Gastroesophageal sphincter (tissue), 4 donors: ENCODE measurements around the gene MAGEC2. TPM values are rescaled to one million over a fixed set of nuclear protein-coding genes. Genes with fewer than 3 reads are reported as not detected.

ENCODE experiments used
- ATAC-seq: fragments of 150-250 bp; one replicate; pipeline ENCODE4 v1.9.1; 2016; ENCODE audit warnings: mild to moderate bottlenecking, moderate library complexity
- H3K27ac ChIP-seq, 4 donors: fragments of 200-600 bp; sonication (generic) in 3 of 4; 1 replicate in 3 of 4; 2 replicates in 1 of 4; pipeline ENCODE4 v1.5.1; 2016 to 2019
- H3K27me3 ChIP-seq: fragments of 200-600 bp; sonication (generic); one replicate; pipeline ENCODE4 v1.5.1; 2019
- H3K36me3 ChIP-seq, 2 donors: fragments of 200-600 bp; sonication (generic); one replicate each; pipeline ENCODE4 v1.5.1; 2019; ENCODE audit warnings: control low read depth in 1 of 2
- H3K4me1 ChIP-seq, 3 donors: fragments of 200-600 bp; sonication (generic); 1 replicate in 2 of 3; 2 replicates in 1 of 3; pipeline ENCODE4 v1.5.1; 2016 to 2019; ENCODE audit warnings: control low read depth in 2 of 3
- H3K4me3 ChIP-seq, 2 donors: fragments of 200-600 bp; sonication (generic); one replicate each; pipeline ENCODE4 v1.5.1; 2019; ENCODE audit warnings: mild to moderate bottlenecking in 1 of 2, moderate library complexity in 1 of 2
- H3K9me3 ChIP-seq, 3 donors: fragments of 200-600 bp; sonication (generic); one replicate each; pipeline ENCODE4 v1.5.1; 2017 to 2019; ENCODE audit warnings: control low read depth in 2 of 3
- CTCF ChIP-seq, 4 experiments: fragments of 200-600 bp in 2 of 4; fragments of 450-650 bp in 2 of 4; sonication (generic) in 1 of 4; IDR thresholded peaks; one replicate each; pipeline ENCODE4 v1.5.1; 2017 to 2019; ENCODE audit warnings: antibody characterized with exemption in 4 of 4, mild to moderate bottlenecking in 2 of 4, moderate library complexity in 2 of 4
- EP300 ChIP-seq: sonication (generic); formaldehyde crosslinking; IDR thresholded peaks from one replicate; pipeline ENCODE4 v1.6.1; 2017; ENCODE audit warnings: antibody characterized with exemption, mild to moderate bottlenecking
- POLR2A ChIP-seq, 2 donors: fragments of 450-650 bp; IDR thresholded peaks; one replicate each; pipeline ENCODE4 v1.6.1; 2017; ENCODE audit warnings: antibody characterized with exemption in 2 of 2, mild to moderate bottlenecking in 2 of 2, moderate library complexity in 1 of 2
- POLR2AphosphoS5 ChIP-seq: sonication (generic); formaldehyde crosslinking; IDR thresholded peaks from one replicate; pipeline ENCODE4 v1.6.1; 2017; ENCODE audit warnings: antibody characterized with exemption
- WGBS, 2 donors: methylation state at CpG; one replicate each; pipeline ENCODE4 v1.1.5; 2018; ENCODE audit warnings: low coverage in 1 of 2; 5-methylcytosine and 5-hydroxymethylcytosine counted together
- total RNA-seq, 4 donors: library from RNA; depleted of rRNA; stranded (reverse); fragments of >200 nt; gene quantifications; one replicate each; pipeline ENCODE4 v1.1.0, GENCODE V29; 2016

MAGEC2 gene
- total RNA-seq, 4 donors from 2014 or later, result not detected

- no peak overlapping the region for H3K4me3 ChIP-seq
- H3K27me3 ChIP-seq, result no peaks in the 10 kb centered on the region
- WGBS, 2 donors, result 60 to 83% methylated on average over 7 of the region's 7 CpGs
- no peaks in the 10 kb centered on the region for H3K4me1 ChIP-seq
- no peak overlapping the region for H3K27ac ChIP-seq
- H3K36me3 ChIP-seq, result no peaks in the 10 kb centered on the region
- H3K9me3 ChIP-seq, result no peaks in the 10 kb centered on the region
- ATAC-seq, result no peak
- TF ChIP-seq POLR2A (IDR thresholded peaks at IDR 0.05) (no peak), CTCF (IDR thresholded peaks at IDR 0.05) (no peak), EP300 (no peak), POLR2AphosphoS5 (no peak)
Observed at GRCh38 chrX:142184756-142185602, 20.1 kb downstream of the MAGEC2 start.

- Histone ChIP-seq H3K9me3 (no peaks in the 10 kb centered on the region), H3K27ac (no peak overlapping the region), H3K4me3 (no peak overlapping the region), H3K4me1 (no peaks in the 10 kb centered on the region), H3K36me3 (no peaks in the 10 kb centered on the region), H3K27me3 (no peaks in the 10 kb centered on the region)
- TF ChIP-seq CTCF (IDR thresholded peaks at IDR 0.05), result no peak
- no peak for TF ChIP-seq POLR2AphosphoS5
- no peak for TF ChIP-seq EP300
- TF ChIP-seq POLR2A (IDR thresholded peaks at IDR 0.05), result no peak
- ATAC-seq, result no peak
- 78% methylated on average over 6 of the region's 10 CpGs; no CpG with 5 or more reads in 1 of the 2 donors for WGBS, 2 donors
Observed at GRCh38 chrX:142156567-142156966, 48.5 kb downstream of the MAGEC2 start.
